ENCODE data around the gene CXCL8.

CXCL8 gene

GRCh38 chr4:73721435-73721834 lies 18.9 kb upstream of the CXCL8 start:
- DNase-seq: peak; percentile 7

DNA sequence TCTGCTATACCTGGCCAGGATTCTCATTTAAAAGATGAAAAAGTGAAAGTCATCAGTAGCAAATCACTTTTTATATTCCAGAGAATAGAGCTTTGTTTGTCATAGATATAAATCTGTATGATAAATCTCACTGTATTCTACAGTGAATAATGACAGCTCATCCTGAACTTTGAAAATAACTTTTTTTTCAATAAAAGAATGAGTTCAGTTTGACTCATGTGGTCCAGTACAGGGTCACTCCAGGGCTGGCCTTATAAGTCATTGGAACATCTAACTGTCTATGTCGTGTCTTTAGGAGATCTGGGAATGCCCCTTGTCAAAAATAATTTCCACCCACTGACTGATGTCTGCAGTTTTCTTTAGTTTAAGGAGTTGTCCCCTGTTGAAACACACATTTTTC lies 18.5 kb upstream of the CXCL8 start:
- DNase-seq: no peak

- no peak for DNase-seq
Measured at GRCh38 chr4:73723023-73723422, 17.3 kb upstream of the CXCL8 start.

DNA sequence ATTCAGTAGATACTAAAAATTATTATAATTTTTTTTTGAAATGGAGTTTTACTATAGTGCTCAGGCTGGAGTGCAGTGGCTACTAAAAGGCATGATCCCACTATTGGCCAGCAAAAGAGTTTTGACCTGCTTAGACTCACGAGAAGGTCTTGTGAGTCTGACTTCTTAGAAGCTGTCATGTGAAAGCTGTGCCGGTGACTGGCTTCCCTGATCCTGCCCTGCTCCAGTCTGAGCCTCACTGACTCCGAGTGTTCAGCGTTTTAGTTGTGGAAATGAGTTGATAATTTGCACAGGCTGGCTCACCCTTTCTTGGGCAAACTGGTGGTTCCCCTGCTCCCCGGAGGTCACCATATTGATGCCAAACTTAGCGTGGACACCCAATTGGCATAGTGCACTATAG lies 16.4 kb upstream of the CXCL8 start:
- no peak for DNase-seq

- no peak for DNase-seq
Measured at GRCh38 chr4:73725510-73725909, 14.9 kb upstream of the CXCL8 start.

DNA sequence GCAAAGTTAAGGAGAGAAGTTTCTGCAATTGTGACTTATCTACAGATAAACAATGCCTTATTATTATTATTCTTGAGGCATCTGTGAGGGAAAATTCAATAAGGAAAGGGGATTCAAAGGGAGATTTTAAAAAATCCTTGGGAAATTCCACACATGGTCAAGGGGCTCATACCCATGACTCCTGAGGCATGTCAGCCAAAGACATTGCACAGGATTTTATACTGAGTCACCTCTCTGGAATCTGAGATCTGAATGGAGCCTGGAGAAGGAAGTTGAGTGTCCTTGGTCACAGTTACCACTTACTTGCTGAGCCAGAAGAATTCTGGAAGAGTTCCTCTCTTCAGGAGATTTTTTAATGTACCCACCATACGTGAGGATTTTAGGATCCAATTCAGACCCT lies 14.4 kb upstream of the CXCL8 start:
- DNase-seq: no peak

DNA sequence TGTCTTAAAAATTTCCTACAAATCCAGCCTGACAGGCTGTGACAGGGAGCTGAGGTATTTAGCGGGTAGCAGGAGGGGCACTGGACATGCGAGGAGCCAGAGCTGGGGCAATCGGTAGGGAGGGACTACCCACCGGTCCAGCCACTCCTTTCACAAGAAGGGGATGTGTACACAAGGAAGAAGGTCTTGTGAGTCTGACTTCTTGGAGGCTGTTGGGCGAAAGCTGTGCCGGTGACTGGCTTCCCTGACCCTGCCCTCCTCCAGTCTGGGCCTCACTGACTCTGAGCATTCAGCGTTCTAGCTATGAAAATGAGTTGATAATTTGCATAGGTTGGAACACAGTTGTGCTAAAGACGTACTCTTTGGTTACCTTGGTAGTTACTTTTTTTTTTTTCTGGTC lies 12.7 kb upstream of the CXCL8 start:
- DNase-seq: no peak

- DNase-seq: no peak
Measured at GRCh38 chr4:73728091-73728741, 12.2 kb upstream of the CXCL8 start.

- DNase-seq: peak; percentile 43
Measured at GRCh38 chr4:73729534-73730165, 10.7 kb upstream of the CXCL8 start.

DNA sequence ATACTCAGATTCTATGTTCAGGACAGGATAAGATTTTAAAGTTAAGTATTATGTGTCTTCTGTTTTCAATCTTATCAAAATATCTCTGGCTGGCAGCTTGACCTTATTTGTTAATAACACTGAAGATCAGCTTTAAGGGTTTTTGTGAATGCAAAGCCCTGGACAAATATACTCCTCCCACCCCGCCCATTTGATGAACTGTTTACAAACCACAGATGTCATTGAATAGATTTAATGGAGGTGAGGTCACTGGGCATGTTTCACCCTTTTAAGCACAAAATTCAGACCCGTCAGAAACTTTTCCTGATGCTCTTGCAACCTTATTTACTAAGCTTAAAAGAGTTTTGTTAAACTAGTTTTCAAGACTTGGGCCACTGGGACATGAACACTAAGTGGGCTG lies 10.1 kb upstream of the CXCL8 start:
- no peak for DNase-seq

GRCh38 chr4:73730867-73731266 lies 9.5 kb upstream of the CXCL8 start:
- DNase-seq: peak; percentile 80

- DNase-seq: peak; percentile 97
Measured at GRCh38 chr4:73731968-73732610, 8.3 kb upstream of the CXCL8 start.

- DNase-seq: no peak
Measured at GRCh38 chr4:73732759-73733431, 7.5 kb upstream of the CXCL8 start.

DNA sequence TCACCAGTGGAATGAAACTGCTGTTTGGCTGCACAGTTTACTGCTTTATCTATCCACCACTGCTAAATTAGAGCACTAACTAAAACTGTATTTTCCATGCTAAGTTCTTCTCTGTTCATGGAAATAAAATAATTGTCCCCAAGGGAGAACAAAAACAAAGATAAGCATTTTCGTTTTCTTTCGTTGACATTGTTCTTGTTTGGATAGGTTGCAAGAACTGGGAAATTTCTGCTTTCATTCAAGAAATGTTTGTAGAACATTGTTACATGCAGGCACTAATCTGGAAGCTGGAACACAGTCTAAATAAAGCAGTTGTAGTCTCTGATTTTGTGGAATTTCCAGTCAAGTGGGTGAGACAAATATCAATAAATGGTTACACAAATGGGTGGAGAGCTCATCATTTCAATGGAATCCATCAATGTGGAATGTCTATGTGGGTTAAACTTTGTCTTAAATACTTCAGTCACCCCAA lies 5.8 kb upstream of the CXCL8 start:
- DNase-seq: no peak

DNA sequence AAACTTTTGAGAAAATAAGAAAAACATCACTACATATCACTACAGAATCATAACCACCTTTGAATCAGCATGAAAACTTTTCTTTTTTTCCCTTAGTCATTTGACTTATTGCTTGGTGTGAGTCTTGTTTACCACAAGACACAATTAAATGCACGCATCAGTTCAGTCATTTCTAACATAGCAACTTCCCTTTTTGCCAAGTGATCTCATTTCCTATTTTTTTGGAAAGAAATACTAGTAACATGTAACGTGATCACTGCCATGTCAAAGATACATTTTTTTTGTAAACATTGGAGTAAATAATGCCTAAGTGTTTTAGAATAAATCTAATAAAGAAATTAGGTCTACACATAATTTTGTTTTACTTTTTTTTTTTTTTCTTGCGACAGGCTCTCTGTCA lies 5.1 kb upstream of the CXCL8 start:
- peak; percentile 76 for DNase-seq

GRCh38 chr4:73741031-73741749 lies 821 bp downstream of the CXCL8 start:
- peak; percentile 14 for DNase-seq

GRCh38 chr4:73741750-73742489 lies 1.6 kb downstream of the CXCL8 start:
- no peak for DNase-seq

DNA sequence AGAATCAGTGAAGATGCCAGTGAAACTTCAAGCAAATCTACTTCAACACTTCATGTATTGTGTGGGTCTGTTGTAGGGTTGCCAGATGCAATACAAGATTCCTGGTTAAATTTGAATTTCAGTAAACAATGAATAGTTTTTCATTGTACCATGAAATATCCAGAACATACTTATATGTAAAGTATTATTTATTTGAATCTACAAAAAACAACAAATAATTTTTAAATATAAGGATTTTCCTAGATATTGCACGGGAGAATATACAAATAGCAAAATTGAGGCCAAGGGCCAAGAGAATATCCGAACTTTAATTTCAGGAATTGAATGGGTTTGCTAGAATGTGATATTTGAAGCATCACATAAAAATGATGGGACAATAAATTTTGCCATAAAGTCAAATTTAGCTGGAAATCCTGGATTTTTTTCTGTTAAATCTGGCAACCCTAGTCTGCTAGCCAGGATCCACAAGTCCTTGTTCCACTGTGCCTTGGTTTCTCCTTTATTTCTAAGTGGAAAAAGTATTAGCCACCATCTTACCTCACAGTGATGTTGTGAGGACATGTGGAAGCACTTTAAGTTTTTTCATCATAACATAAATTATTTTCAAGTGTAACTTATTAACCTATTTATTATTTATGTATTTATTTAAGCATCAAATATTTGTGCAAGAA lies 2.3 kb downstream of the CXCL8 start:
- DNase-seq: no peak

- DNase-seq: no peak
Measured at GRCh38 chr4:73743281-73743680, 2.9 kb downstream of the CXCL8 start.

DNA sequence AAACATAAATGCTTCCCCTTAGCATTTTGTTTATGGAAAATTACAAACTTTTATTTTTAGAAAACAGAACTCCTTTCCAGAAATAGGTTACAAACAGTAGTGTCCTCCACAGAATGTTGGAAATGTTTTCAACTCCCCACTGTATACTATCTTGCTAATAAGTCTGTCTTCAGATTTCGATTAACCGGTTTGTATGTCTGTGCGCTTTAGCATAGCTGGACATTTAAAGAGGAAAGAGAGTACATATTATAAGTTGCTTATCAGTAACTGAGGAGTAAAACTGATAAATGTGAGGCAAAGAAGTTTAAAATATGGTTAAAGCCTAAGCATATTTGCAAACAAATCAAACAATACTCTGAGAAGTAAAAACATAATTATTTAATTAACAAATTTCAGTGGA lies 3.4 kb downstream of the CXCL8 start:
- no peak for DNase-seq

DNA sequence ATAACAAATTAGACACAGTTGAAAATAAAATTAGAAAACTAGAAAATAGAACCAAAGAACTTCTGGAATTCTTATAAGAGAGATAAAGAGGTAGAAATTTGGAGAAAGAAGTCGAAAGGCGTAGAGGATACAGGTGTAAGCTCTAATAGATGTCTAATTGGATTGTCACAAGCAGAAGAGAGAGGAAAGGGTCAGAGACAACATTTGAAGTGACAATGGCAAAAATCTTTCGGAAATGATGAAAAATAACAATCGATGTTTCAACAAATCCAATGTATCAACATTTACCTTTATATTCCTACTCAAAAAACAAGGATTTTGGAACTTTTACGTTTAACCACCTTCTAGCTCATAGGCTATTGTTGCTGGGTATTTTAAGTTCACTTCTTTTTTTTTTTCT lies 3.8 kb downstream of the CXCL8 start:
- no peak for DNase-seq

GRCh38 chr4:73750730-73751129 lies 10.4 kb downstream of the CXCL8 start:
- no peak for DNase-seq

Measured in GF-D8 (cell line).